ENCODE measurements around the gene SMIM33.

Gene SMIM33

DNA sequence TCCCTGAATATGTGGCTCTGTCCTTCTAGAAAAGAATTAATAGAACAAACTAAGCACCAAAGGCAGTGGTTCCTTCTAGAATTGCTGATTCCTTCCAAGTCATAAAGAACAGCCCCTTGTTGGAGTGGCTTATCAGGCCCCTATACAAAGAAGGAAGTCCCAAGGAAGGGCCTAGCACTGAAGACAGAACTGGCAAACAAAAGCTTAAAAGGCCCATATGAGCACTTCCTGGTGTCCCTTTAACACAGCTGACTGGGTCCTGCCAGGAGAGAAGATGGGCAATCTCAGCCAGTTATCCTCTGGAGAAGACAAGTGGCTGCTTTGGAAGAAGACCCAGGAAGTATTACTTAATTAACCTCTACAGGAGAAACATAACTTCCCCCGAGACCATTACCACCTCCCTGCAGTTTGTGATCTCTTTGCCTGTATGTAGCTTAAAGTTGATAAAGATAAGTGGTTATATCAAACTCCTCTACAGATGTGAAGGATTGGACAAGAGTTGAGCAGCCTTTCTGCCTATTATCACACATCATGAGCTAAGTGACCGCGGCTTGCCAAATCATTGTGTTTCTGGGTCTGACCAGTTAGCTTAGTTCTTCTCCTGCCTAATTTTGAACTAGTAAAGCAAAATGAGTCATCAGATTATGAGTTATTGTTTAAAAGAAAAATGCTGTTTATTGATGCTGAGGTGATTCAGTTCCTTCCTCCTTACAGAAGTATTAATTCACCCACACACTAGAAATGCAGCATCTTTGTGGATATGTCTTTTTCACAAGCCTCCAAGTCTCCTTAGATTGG is 25.0 kb downstream of the SMIM33 start:
- TF ChIP-seq RAD21 (IDR thresholded peaks at IDR 0.05; ENCODE audit: low read depth) (no peak), TAF1 (IDR thresholded peaks at IDR 0.05; ENCODE audit: low read depth) (no peak), TCF12 (IDR thresholded peaks at IDR 0.05; ENCODE audit: low read depth) (no peak), CEBPB (IDR thresholded peaks at IDR 0.05) (no peak), ZBTB7A (IDR thresholded peaks at IDR 0.05; ENCODE audit: low read depth) (no peak), YY1 (IDR thresholded peaks at IDR 0.05; ENCODE audit: low read depth) (no peak), CREB1 (IDR thresholded peaks at IDR 0.05; ENCODE audit: low read depth) (no peak)
- TF ChIP-seq, protein P1, sequence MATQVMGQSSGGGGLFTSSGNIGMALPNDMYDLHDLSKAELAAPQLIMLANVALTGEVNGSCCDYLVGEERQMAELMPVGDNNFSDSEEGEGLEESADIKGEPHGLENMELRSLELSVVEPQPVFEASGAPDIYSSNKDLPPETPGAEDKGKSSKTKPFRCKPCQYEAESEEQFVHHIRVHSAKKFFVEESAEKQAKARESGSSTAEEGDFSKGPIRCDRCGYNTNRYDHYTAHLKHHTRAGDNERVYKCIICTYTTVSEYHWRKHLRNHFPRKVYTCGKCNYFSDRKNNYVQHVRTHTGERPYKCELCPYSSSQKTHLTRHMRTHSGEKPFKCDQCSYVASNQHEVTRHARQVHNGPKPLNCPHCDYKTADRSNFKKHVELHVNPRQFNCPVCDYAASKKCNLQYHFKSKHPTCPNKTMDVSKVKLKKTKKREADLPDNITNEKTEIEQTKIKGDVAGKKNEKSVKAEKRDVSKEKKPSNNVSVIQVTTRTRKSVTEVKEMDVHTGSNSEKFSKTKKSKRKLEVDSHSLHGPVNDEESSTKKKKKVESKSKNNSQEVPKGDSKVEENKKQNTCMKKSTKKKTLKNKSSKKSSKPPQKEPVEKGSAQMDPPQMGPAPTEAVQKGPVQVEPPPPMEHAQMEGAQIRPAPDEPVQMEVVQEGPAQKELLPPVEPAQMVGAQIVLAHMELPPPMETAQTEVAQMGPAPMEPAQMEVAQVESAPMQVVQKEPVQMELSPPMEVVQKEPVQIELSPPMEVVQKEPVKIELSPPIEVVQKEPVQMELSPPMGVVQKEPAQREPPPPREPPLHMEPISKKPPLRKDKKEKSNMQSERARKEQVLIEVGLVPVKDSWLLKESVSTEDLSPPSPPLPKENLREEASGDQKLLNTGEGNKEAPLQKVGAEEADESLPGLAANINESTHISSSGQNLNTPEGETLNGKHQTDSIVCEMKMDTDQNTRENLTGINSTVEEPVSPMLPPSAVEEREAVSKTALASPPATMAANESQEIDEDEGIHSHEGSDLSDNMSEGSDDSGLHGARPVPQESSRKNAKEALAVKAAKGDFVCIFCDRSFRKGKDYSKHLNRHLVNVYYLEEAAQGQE (IDR thresholded peaks at IDR 0.05; ENCODE audit: low read depth): no peak
- TF ChIP-seq, protein P2, sequence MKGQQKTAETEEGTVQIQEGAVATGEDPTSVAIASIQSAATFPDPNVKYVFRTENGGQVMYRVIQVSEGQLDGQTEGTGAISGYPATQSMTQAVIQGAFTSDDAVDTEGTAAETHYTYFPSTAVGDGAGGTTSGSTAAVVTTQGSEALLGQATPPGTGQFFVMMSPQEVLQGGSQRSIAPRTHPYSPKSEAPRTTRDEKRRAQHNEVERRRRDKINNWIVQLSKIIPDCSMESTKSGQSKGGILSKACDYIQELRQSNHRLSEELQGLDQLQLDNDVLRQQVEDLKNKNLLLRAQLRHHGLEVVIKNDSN (IDR thresholded peaks at IDR 0.05): no peak

DNA sequence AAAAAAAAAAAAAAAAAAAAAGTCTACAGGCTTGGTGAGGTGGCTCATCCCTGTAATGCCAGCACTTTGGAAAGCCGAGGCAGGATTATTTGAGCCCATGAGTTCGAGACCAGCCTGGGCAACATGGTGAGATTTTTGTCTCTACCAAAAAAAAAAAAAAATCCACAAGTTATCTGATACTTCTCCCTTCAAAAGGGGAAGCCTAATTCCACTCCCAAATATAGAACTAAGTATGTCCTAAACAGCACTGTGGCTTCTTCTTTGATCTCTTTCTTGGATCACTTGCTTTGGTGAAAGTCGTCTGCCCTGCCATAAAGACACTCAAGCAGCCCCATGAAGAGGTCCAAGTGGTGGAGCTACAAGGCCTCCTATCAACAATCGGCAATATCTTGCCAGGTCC is 30.6 kb downstream of the SMIM33 start:
- TF ChIP-seq, protein P1 (IDR thresholded peaks at IDR 0.05; ENCODE audit: low read depth): no peak
- TF ChIP-seq EGR1 (IDR thresholded peaks at IDR 0.05) (no peak), TCF12 (IDR thresholded peaks at IDR 0.05; ENCODE audit: low read depth) (no peak), NFIC (IDR thresholded peaks at IDR 0.05) (no peak), YY1 (IDR thresholded peaks at IDR 0.05; ENCODE audit: low read depth) (no peak), EP300 (IDR thresholded peaks at IDR 0.05; ENCODE audit: borderline replicate concordance) (no peak), ZBTB7A (IDR thresholded peaks at IDR 0.05; ENCODE audit: low read depth) (no peak), TAF1 (IDR thresholded peaks at IDR 0.05; ENCODE audit: low read depth) (no peak), FOXM1 (IDR thresholded peaks at IDR 0.05; ENCODE audit: borderline replicate concordance, low read depth) (no peak), CEBPB (IDR thresholded peaks at IDR 0.05) (no peak), CREB1 (IDR thresholded peaks at IDR 0.05; ENCODE audit: low read depth) (no peak), RAD21 (IDR thresholded peaks at IDR 0.05; ENCODE audit: low read depth) (no peak), TEAD4 (IDR thresholded peaks at IDR 0.05) (no peak)
- TF ChIP-seq, protein P3, sequence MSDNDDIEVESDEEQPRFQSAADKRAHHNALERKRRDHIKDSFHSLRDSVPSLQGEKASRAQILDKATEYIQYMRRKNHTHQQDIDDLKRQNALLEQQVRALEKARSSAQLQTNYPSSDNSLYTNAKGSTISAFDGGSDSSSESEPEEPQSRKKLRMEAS (IDR thresholded peaks at IDR 0.05): no peak
- TF ChIP-seq, protein P2 (IDR thresholded peaks at IDR 0.05): no peak

DNA sequence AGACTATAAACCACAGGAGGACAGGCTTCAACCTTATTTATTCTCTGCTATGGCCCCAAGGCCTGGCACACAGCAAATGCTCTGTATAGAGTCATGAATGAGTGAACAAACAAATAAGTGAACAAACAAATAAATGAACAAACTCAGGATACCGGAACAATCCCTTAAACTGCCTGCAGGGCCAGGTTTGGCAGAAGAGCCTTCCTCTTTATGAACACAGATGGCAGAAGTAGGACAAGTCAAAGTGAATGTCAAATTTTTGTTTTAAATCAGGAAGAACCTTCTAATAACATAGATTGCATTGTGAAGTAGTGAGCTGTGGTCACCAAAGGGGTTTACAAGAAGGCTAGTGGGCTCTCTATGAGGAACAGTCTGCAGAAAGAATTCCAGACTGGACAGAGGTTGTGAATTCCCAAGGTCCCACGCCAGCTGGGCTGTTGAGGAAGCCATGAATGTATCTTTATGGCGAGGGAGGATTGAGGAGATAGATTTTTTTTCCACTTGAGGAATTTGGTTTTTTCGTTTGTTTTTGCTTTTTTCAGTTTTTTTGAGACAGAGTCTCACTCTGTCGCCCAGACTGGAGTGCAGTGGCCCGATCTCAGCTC is 42.1 kb downstream of the SMIM33 start:
- TF ChIP-seq YY1 (IDR thresholded peaks at IDR 0.05; ENCODE audit: low read depth): no peak
- TF ChIP-seq NFIC (IDR thresholded peaks at IDR 0.05): no peak
- TF ChIP-seq, protein P1 (IDR thresholded peaks at IDR 0.05; ENCODE audit: low read depth): no peak
- TF ChIP-seq, protein P2 (IDR thresholded peaks at IDR 0.05): no peak
- no peak for TF ChIP-seq EGR1 (IDR thresholded peaks at IDR 0.05)
- TF ChIP-seq RAD21 (IDR thresholded peaks at IDR 0.05; ENCODE audit: low read depth): no peak
- TF ChIP-seq TCF12 (IDR thresholded peaks at IDR 0.05; ENCODE audit: low read depth): no peak

DNA sequence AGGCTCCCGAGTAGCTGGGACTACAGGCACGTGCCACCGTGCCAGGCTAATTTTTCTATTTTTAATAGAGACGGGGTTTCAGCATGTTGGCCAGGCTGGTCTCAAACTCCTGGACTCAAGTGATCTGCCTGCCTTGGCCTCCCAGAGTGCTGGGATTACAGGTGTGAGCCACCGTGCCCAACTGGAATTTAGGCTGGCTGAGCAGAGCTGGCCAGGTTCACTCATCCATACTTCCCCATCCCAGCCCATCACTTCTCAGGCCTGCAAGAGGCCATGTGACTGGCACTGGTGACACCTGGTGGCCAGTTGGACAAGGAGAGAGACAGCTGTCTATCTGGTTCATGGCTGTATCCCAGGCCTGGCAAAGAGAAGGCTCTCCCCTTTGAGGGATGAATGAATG is 42.6 kb downstream of the SMIM33 start:
- TF ChIP-seq TEAD4 (IDR thresholded peaks at IDR 0.05) (peak; percentile 36; the same call in 1 of the 2 replicates), RAD21 (IDR thresholded peaks at IDR 0.05; ENCODE audit: low read depth) (peak; percentile 98), TCF12 (IDR thresholded peaks at IDR 0.05; ENCODE audit: low read depth) (peak; percentile 33)
- TF ChIP-seq, protein P3 (IDR thresholded peaks at IDR 0.05): peak; percentile 84
- TF ChIP-seq, protein P2 (IDR thresholded peaks at IDR 0.05): peak; percentile 88

Data from Ishikawa (cell line).